Osteoblast (primary cell): ENCODE results near the gene CD74. TPM values are rescaled to one million over a fixed set of nuclear protein-coding genes. Genes with fewer than 3 reads are reported as not detected.

Experiments
- DNase-seq: peaks from one replicate; pipeline ENCODE4 v3.0.0; 2011; ENCODE audit warnings: low spot score, mixed read lengths; ENCODE audit not compliant: insufficient read length; ENCODE audit errors: missing footprints
- H2AFZ ChIP-seq: 2 replicates; pipeline ENCODE4 v1.6.0; 2011; ENCODE audit warnings: mild to moderate bottlenecking, low read length
- H3K27ac ChIP-seq: 2 replicates; pipeline ENCODE4 v1.5.1; 2011; ENCODE audit warnings: mild to moderate bottlenecking, low read depth, low read length, moderate library complexity
- H3K27me3 ChIP-seq: 2 replicates; pipeline ENCODE4 v1.6.0; 2012; ENCODE audit warnings: mild to moderate bottlenecking, control low read depth, inconsistent platforms, low read length, moderate library complexity; ENCODE audit not compliant: insufficient read depth
- H3K36me3 ChIP-seq: 2 replicates; pipeline ENCODE4 v1.5.1; 2011; ENCODE audit warnings: mild to moderate bottlenecking, low read length, control low read depth, moderate library complexity; ENCODE audit not compliant: insufficient read depth
- H3K4me1 ChIP-seq: 2 replicates; pipeline ENCODE4 v1.5.1; 2011; ENCODE audit warnings: mild to moderate bottlenecking, low read length, control low read depth, moderate library complexity; ENCODE audit not compliant: insufficient read depth
- H3K4me2 ChIP-seq: 2 replicates; pipeline ENCODE4 v1.6.0; 2011; ENCODE audit warnings: mild to moderate bottlenecking, low read length; ENCODE audit not compliant: insufficient read depth
- H3K4me3 ChIP-seq: fragments of 200-600 bp; sonication (generic); 3 replicates; pipeline ENCODE4 v1.5.1; 2012; ENCODE audit warnings: mild to moderate bottlenecking, low read length, inconsistent platforms; ENCODE audit not compliant: insufficient read depth
- H3K79me2 ChIP-seq: 2 replicates; pipeline ENCODE4 v1.6.0; 2012; ENCODE audit warnings: mild to moderate bottlenecking, low read length, control low read depth, inconsistent platforms; ENCODE audit not compliant: insufficient read depth
- H3K9me3 ChIP-seq: 2 replicates; pipeline ENCODE4 v1.5.1; 2011; ENCODE audit warnings: low read depth, low read length, control low read depth
- H4K20me1 ChIP-seq: 2 replicates; pipeline ENCODE4 v1.6.0; 2012; ENCODE audit warnings: mild to moderate bottlenecking, low read length, control low read depth; ENCODE audit not compliant: insufficient read depth
- total RNA-seq: library from RNA; depleted of rRNA; stranded (reverse); fragments of >200 nt; gene quantifications from 2 replicates; pipeline ENCODE4 v1.2.3, GENCODE V29; 2012
- TF ChIP-seq, protein P1 (sequence below): IDR thresholded peaks from 2 replicates; pipeline ENCODE4 v1.5.1; 2011; ENCODE audit warnings: mild to moderate bottlenecking, low read depth, low read length, moderate library complexity; ENCODE audit errors: extremely low read depth

Gene CD74
- total RNA-seq, 1 donor = 21.4 TPM

- H4K20me1 ChIP-seq = no peaks in the 10 kb centered on the region
- H3K36me3 ChIP-seq = no peaks in the 10 kb centered on the region
- no peaks in the 10 kb centered on the region for H3K27me3 ChIP-seq
- H3K4me3 ChIP-seq = no peak overlapping the region
- peak; percentile 94 for DNase-seq
- no peak overlapping the region for H3K27ac ChIP-seq
- H3K4me1 ChIP-seq = peaks cover 4% of the 10 kb centered on the region
- H3K79me2 ChIP-seq = no peaks in the 10 kb centered on the region
- H3K9me3 ChIP-seq = no peaks in the 10 kb centered on the region
- peak overlapping the region; percentile 75 for H2AFZ ChIP-seq
- TF ChIP-seq, protein P1, sequence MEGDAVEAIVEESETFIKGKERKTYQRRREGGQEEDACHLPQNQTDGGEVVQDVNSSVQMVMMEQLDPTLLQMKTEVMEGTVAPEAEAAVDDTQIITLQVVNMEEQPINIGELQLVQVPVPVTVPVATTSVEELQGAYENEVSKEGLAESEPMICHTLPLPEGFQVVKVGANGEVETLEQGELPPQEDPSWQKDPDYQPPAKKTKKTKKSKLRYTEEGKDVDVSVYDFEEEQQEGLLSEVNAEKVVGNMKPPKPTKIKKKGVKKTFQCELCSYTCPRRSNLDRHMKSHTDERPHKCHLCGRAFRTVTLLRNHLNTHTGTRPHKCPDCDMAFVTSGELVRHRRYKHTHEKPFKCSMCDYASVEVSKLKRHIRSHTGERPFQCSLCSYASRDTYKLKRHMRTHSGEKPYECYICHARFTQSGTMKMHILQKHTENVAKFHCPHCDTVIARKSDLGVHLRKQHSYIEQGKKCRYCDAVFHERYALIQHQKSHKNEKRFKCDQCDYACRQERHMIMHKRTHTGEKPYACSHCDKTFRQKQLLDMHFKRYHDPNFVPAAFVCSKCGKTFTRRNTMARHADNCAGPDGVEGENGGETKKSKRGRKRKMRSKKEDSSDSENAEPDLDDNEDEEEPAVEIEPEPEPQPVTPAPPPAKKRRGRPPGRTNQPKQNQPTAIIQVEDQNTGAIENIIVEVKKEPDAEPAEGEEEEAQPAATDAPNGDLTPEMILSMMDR = peak; percentile 93
- peak overlapping the region; percentile 52 for H3K4me2 ChIP-seq
These were observed 23.5 kb upstream of the CD74 start for GRCh38 chr5:150436141-150436680.

GRCh38 chr5:150434464-150434863 lies 21.8 kb upstream of the CD74 start:
- Histone ChIP-seq H3K9me3 (no peaks in the 10 kb centered on the region), H3K36me3 (no peaks in the 10 kb centered on the region), H3K27ac (no peak overlapping the region), H3K4me2 (no peak overlapping the region), H3K4me3 (no peak overlapping the region), H3K27me3 (no peaks in the 10 kb centered on the region), H2AFZ (peak overlapping the region; percentile 53), H3K4me1 (peaks cover 4% of the 10 kb centered on the region), H4K20me1 (no peaks in the 10 kb centered on the region), H3K79me2 (no peaks in the 10 kb centered on the region)
- no peak for DNase-seq
- TF ChIP-seq, protein P1 = no peak

- no peaks in the 10 kb centered on the region for H4K20me1 ChIP-seq
- peak; percentile 49 for DNase-seq
These were observed 18.9 kb upstream of the CD74 start for GRCh38 chr5:150431574-150431973.

GRCh38 chr5:150431048-150431447 lies 18.3 kb upstream of the CD74 start:
- Histone ChIP-seq H3K36me3 (no peaks in the 10 kb centered on the region), H2AFZ (no peak overlapping the region), H3K4me3 (no peak overlapping the region), H3K27me3 (no peaks in the 10 kb centered on the region), H3K4me2 (no peak overlapping the region), H3K79me2 (no peaks in the 10 kb centered on the region), H4K20me1 (no peaks in the 10 kb centered on the region), H3K4me1 (peaks cover 7% of the 10 kb centered on the region), H3K9me3 (no peaks in the 10 kb centered on the region), H3K27ac (no peak overlapping the region)
- DNase-seq = peak; percentile 36
- TF ChIP-seq, protein P1 = no peak

More at GRCh38 chr5:150431574-150431973, 18.9 kb upstream of the CD74 start:
- no peaks in the 10 kb centered on the region for H3K36me3 ChIP-seq
- peaks cover 11% of the 10 kb centered on the region for H3K4me1 ChIP-seq
- no peak overlapping the region for H3K4me3 ChIP-seq
- TF ChIP-seq, protein P1 = no peak
- H3K9me3 ChIP-seq = no peaks in the 10 kb centered on the region
- H3K27ac ChIP-seq = no peak overlapping the region
- H3K27me3 ChIP-seq = no peaks in the 10 kb centered on the region
- H3K4me2 ChIP-seq = no peak overlapping the region
- peak overlapping the region; percentile 57 for H2AFZ ChIP-seq
- no peaks in the 10 kb centered on the region for H3K79me2 ChIP-seq
